Coronary artery (tissue), 2 donors: Measurements from ENCODE around the gene STH.

Source experiments
- DNase-seq: peaks from one replicate; pipeline ENCODE4 v3.0.0-alpha.2; 2017; ENCODE audit warnings: low spot score
- H3K27ac ChIP-seq, 2 donors: fragments of 200-600 bp; sonication (generic); one replicate each; pipeline ENCODE4 v1.5.1; 2016 to 2019
- H3K4me3 ChIP-seq: fragments of 200-600 bp; sonication (generic); 2 replicates; pipeline ENCODE4 v1.5.1; 2016; ENCODE audit warnings: mild to moderate bottlenecking, moderate library complexity
- TF ChIP-seq, protein P1 (sequence below): fragments of 200-600 bp; sonication (generic); IDR thresholded peaks from one replicate; pipeline ENCODE4 v1.5.1; 2019; ENCODE audit warnings: antibody characterized with exemption

STH gene

DNA sequence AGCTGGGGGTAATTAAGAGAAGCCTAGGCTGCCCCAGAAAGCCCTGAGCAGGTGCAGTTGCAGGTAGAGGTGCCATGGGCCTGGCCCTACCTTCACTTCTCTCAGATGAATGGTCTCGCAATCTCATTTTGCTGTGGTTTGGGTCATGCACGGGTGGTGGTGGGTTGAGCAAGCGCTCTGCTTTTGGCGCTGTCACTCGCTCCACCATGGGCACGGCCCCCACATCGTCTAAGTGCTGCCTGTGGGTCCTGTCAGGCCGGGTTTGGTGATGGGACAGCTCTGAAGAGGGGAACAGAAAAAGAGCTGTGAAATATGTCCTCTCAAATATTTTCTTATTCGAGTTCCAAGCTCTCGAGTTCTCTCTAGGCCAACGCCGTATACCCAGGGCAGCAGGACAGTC, 39.9 kb downstream of the STH start:
- DNase-seq = no peak
- H3K27ac ChIP-seq = no peak overlapping the region
- H3K4me3 ChIP-seq = no peak overlapping the region
- TF ChIP-seq, protein P1, sequence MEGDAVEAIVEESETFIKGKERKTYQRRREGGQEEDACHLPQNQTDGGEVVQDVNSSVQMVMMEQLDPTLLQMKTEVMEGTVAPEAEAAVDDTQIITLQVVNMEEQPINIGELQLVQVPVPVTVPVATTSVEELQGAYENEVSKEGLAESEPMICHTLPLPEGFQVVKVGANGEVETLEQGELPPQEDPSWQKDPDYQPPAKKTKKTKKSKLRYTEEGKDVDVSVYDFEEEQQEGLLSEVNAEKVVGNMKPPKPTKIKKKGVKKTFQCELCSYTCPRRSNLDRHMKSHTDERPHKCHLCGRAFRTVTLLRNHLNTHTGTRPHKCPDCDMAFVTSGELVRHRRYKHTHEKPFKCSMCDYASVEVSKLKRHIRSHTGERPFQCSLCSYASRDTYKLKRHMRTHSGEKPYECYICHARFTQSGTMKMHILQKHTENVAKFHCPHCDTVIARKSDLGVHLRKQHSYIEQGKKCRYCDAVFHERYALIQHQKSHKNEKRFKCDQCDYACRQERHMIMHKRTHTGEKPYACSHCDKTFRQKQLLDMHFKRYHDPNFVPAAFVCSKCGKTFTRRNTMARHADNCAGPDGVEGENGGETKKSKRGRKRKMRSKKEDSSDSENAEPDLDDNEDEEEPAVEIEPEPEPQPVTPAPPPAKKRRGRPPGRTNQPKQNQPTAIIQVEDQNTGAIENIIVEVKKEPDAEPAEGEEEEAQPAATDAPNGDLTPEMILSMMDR = no peak

DNA sequence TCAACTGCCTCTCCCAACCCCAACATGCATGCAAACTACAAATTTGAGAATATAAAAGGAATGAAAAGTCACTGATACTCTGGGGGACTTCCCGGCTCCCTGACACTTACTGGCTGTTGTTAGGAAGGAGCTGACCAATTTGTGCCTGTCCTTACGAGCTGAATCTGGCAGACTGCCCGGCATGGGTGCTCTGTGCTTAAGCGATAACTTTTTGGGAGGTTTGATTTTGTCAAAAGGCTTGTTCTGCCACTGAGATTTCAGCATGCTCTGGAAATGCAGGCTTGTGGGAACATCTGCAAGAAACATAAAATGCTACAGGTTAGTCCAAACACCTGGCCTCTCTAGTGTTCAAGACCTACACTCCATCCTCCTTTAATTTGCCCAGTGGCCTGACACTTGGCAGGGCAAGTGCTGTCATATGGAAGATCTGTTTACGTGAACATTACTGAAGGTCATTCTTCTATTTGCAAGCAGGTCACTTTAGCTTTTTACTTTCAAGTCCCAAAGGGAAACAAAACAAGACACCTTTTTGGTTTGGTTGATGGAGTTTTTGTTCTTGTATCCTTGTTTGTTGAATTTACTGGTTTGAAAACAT, 40.6 kb downstream of the STH start:
- H3K4me3 ChIP-seq = no peak overlapping the region
- DNase-seq = no peak
- TF ChIP-seq, protein P1 = no peak
- H3K27ac ChIP-seq = no peak overlapping the region

DNA sequence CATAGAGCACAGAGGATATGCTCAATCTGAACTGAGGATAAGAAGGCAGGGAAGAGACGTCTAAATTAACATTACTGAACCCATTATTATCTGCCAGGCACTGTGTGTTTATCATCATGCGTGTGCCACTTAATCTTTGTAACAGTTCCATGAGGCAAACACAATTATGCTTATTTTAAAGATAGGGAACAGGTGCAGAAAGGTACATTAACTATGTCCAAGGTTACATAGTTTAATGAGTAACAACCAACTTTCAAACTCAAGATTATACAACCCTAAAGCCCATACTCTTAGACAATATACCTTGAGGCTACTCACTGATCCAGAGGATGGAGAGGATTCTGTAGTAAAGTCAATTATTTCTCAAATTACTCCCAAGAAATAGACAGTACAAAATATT, 43.2 kb downstream of the STH start:
- no peak overlapping the region for H3K27ac ChIP-seq
- TF ChIP-seq, protein P1 = no peak
- no peak for DNase-seq

DNA sequence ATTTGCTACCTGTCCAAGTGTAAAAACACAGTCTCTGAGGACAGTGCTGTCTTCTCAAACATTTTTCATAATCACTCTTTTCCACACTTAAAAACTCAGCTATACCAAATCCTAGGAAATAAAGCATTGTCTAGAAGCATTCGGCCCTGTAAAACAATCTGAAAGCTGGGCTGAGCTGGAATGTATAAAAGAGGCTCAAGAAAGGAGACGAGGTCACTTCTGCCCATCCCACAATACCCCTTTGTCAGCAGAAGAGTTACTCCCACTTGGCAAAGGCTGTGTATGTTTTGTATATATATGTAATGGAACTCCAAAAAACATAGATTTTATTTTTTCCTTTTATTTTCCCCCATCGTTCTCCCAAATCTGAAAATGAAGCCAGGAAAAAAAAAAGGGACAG, 43.9 kb downstream of the STH start:
- Histone ChIP-seq H3K27ac (no peak overlapping the region), H3K4me3 (no peak overlapping the region)
- DNase-seq = no peak
- TF ChIP-seq, protein P1 = no peak

More for the DNA sequence above, 43.2 kb downstream of the STH start:
- H3K4me3 ChIP-seq = no peak overlapping the region

DNA sequence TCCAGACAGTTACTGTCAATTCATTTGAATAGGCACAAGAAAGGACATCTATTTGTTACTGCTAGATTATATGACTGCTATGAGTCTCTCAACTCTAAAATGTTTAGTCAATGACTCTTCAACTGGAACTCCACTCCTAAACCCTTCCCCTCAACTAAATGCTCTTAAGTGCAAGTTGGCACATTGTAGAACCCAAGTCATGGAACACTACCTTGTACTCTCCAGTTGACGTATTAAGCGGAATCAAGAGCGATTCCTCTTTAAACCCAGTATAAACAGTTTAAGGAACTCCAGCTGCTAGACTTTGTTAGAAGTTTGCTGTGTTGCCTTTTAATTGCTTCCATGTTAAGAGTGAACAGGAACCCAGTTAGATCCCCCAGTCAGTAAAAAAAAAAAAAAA, 44.6 kb downstream of the STH start:
- TF ChIP-seq, protein P1 = no peak
- DNase-seq = no peak
- no peak overlapping the region for H3K27ac ChIP-seq

DNA sequence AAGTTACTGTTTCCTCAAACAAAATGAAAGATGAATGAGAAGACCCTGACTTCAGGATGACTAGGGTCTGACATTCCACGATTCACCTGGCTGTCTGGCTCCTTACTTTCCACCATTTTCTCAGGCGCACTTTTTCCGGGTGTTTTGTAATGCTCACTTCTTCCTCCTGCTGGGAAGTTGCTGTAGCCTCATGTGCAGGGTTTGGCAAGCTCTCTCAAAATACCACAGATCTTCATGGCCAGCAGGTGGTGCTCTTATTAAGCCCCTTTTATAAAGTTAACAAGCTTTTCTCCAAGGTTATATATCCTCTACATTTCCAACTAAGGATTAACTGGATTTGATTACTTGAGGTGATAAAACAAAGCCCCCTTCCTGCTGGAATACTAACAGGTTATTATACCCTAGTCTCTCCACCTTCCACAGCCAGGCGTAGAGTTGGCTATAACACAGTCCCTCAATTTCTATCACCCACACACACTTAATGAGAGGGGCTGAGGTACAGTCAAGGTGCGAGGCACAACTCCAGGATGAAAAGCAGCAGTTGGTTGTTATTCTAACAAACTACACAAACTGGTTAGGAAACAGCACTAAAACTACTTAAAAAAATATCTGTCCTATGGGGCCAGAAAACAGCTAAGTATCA, 45.4 kb downstream of the STH start:
- peak overlapping the region in 1 of 2 donors; percentile 19 for H3K27ac ChIP-seq
- DNase-seq = peak; percentile 82
- TF ChIP-seq, protein P1 = peak; percentile 77
- no peak overlapping the region for H3K4me3 ChIP-seq

More for the DNA sequence above, 44.6 kb downstream of the STH start:
- H3K4me3 ChIP-seq = no peak overlapping the region

DNA sequence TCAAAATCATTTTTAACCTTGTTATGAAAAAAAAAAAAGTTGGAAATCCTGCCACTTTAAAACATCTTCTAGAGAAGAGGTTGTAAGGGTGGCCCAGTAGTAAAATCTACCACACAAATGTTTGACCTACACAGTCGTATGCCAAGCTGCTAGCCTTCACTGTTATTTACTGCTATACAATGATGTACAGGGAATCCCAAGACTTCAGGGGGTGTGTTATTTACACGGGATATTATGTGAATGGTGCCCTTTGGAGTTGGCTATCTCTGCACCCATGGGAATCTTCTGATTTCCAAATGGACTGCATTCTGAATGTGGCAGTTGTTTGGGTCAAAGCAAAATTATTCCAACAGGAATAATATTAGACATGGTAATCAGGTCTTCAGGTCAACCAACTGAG, 45.9 kb downstream of the STH start:
- H3K27ac ChIP-seq = no peak overlapping the region
- TF ChIP-seq, protein P1 = no peak
- no peak for DNase-seq
- no peak overlapping the region for H3K4me3 ChIP-seq
